ENCODE data around the gene APMAP.

GRCh38 chr20:24994470-24995368 lies 2.2 kb upstream of the APMAP start:
- TF ChIP-seq, protein P1, sequence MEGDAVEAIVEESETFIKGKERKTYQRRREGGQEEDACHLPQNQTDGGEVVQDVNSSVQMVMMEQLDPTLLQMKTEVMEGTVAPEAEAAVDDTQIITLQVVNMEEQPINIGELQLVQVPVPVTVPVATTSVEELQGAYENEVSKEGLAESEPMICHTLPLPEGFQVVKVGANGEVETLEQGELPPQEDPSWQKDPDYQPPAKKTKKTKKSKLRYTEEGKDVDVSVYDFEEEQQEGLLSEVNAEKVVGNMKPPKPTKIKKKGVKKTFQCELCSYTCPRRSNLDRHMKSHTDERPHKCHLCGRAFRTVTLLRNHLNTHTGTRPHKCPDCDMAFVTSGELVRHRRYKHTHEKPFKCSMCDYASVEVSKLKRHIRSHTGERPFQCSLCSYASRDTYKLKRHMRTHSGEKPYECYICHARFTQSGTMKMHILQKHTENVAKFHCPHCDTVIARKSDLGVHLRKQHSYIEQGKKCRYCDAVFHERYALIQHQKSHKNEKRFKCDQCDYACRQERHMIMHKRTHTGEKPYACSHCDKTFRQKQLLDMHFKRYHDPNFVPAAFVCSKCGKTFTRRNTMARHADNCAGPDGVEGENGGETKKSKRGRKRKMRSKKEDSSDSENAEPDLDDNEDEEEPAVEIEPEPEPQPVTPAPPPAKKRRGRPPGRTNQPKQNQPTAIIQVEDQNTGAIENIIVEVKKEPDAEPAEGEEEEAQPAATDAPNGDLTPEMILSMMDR (IDR thresholded peaks at IDR 0.05): peak; percentile 91 to 96 (median 96)
- TF ChIP-seq POLR2A (IDR thresholded peaks at IDR 0.05): no peak

Measured in prostate gland (tissue), 2 donors.